HuH-7.5 (cell line): Measurements from ENCODE around the gene CARNS1.
"Not testable (repeated sequence)": the region's sequence is repeated elsewhere in the genome, so short reads cannot be mapped to it uniquely, and the experiment has no call there.

Experiments
- DNase-seq: peaks from one replicate; pipeline ENCODE4 v3.0.0; 2011; ENCODE audit warnings: low spot score

The CARNS1 gene

GRCh38 chr11:67409781-67410368 lies 5.6 kb upstream of the CARNS1 start:
- peak; percentile 94 for DNase-seq

DNA sequence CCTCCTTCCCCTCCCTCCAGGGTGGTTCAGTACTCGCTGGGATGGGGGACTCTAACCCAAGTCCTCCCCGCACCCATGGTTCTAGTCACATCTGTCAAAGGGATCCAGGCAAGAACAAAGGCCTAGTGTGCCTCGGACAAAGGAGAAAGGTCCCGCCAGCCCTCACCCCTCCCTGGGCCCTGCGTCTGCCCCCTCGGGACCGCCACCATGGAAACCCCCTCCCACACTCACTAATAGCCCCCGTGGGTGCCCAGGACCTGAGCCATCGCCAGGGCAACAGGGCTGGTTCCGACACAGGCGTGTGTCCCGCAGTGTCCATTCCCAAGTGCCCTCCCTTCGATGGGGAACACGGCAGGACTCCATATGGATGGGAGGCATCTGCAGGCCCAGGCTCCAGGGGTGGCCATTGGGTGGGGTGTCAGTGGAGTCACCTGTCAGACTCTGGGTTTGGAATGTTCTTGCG lies 5.1 kb upstream of the CARNS1 start:
- DNase-seq = no peak

- no peak for DNase-seq
These were observed 4.3 kb upstream of the CARNS1 start for GRCh38 chr11:67410984-67411784.

- no peak for DNase-seq
These were observed 3.7 kb upstream of the CARNS1 start for GRCh38 chr11:67411785-67412152.

DNA sequence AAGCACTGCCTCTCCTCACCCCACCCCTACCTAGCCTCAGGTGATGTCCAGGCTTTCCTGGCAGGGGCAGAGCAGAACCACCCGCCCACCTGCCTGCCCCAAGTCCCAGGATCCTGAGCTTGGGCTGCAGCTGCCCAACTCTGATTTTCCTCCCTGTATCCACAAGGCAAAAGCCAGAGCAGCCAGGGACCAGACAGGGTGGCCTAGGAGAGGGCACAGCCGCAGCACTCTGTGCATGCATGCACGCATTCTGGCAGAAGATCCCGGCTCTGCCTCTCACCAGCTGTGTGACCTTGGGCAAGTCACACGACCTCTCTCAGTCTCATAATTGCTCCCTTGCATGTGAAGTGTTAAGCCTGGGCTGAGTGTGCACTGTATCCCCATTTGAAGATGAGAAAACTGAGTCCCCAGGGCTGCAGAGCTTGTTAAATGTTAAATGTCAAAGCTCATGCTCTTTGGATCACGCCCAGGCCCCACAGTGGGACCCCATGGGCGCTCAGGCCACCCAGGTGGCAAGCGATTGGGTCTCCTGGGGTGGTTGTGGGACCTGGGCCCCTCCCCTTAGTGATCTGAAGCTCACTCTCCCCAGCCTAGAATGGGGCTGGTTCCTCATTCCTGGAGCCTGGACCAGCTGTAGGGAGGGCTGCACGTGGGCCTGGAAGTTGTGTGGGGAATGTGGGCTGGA lies 2.8 kb upstream of the CARNS1 start:
- no peak for DNase-seq

DNA sequence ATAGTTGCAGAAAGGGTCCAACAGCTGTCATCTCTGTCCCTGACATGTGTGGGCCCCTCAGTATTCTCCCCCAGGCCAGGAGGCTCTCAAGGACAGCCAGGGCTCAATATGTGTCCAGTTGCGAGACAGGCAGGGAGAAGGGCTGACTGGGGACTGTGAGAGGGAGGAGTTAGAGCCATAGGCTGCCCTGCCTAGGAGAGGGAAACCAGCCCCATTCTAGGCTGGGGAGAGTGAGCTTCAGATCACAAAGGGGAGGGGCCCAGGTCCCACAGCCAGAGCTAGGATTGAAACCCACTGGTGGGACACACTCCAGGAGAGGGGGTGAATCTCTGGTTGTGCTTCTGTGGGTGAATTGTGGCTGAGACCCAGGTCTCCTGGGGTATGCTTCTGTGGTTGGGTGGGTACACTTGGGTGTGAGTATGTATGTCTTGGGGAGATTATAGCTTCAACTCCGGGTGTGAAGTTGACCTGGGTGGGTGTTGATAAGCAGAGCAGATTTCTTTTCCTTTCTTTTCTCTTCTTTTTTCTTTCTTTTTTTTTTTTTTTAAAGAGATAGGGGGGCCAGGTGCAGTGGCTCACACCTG lies 2.1 kb upstream of the CARNS1 start:
- no peak for DNase-seq

DNA sequence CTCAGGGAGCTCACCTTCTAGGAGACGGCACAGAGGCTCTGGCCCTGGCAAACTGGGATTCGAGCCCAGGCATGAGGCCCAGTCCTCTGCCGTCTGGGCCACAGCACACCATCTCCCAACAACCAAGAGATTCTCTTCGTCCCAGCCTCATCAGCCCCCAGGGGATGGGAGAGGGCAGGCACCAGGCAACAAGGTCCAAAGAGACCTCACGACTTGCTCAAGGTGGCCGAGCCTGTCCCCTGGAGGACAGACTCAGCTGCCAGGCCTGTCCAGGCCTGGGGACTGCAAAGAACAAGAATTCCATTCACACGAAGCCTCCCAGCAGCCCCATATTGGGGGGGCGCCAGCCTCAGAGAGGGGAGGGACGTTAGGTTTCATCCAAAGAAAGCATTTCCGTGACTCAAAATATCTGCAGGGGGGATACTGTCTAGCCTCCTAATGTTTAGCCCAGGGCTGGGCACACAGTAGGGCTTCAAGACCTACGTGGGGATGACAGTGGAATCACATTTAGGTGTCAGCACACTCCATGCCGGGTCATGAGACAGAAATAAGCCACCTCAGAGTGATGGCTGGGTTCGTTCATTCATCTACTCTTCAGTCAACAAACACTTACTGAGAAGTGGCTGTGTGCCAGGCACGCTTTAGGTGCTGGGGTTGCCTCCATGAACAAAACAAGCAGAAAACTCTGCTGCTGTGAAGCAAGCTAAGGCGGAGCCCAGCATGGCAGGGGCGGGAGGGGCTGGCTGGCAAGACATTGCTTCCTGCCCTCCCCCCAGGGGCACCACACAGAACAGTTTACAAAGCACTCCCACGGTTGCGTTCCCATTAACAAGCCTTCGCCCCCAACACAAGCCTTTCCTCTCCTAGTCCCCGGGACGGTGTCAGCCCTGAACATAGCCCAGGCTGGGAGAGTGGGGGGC lies 1.2 kb downstream of the CARNS1 start:
- DNase-seq = no peak

- DNase-seq = no peak
These were observed 1.9 kb downstream of the CARNS1 start for GRCh38 chr11:67417425-67417824.

DNA sequence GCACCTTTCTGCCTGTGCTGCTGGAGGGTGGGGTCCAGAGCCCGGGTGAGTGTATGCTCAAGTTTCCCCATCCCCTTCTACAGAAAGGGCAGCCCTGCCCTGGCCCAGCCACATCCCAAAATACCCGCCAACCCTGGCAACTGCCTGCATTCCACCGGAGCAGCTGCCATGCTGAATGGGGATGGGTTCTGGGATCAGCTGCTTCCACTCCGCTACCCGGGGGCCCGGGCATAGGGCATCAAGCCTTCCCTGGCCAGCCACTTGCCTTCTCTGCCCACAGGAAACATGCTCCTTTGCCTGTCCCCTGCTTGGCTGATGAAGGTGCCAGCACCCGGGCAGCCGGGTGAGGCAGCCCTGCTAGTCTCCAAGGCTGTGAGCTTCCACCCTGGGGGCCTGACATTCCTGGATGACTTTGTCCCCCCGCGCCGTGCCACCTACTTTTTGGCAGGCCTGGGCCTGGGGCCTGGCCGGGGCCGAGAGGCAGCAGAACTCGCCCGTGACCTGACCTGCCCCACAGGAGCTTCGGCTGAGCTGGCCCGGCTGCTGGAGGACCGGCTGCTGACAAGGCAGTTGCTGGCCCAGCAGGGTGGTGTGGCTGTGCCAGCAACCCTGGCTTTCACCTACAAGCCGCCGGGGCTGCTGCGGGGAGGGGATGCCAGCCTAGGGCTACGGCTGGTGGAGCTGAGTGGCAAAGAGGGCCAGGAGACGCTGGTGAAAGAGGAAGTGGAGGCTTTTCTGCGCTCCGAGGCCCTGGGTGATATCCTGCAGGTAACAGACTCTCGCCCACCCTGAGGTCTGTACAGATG lies 3.2 kb downstream of the CARNS1 start:
- no peak for DNase-seq

GRCh38 chr11:67419325-67420049 lies 4.0 kb downstream of the CARNS1 start:
- DNase-seq = no peak

GRCh38 chr11:67420147-67420645 lies 4.7 kb downstream of the CARNS1 start:
- DNase-seq = peak; percentile 80

DNA sequence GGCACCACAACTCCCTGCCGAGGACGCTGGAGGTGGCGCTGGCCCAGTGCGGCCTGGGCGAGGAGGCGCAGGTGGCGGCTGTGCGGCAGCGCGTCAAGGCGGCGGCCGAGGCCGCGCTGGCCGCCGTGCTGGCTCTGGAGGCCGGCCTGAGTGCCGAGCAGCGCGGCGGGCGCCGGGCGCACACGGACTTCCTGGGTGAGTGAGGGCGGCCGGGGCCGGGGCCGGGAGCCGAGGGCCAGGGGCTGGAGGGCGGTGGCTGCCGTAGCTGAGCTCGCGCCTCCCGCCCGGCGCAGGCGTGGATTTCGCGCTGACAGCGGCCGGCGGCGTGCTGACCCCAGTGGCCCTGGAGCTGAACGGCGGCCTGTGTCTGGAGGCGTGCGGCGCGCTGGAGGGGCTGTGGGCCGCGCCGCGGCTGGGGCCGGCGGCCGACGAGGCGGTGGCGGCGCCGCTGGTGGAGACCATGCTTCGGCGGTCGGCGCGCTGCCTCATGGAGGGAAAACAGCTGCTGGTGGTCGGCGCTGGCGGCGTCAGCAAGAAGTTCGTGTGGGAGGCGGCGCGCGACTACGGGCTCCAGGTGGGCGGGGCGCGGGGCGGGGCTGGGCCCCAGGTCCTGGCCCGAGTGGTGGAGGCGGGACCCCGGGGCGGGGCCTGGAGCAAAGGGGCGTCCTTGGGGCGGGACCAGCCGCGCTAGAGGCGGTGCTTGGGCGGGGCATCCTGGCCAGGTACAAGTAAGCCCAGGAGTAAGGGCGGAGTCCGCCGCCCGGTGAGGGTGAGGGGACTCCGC lies 5.4 kb downstream of the CARNS1 start:
- DNase-seq = peak; percentile 100

- no peak for DNase-seq
These were observed 6.1 kb downstream of the CARNS1 start for GRCh38 chr11:67421430-67422031.

DNA sequence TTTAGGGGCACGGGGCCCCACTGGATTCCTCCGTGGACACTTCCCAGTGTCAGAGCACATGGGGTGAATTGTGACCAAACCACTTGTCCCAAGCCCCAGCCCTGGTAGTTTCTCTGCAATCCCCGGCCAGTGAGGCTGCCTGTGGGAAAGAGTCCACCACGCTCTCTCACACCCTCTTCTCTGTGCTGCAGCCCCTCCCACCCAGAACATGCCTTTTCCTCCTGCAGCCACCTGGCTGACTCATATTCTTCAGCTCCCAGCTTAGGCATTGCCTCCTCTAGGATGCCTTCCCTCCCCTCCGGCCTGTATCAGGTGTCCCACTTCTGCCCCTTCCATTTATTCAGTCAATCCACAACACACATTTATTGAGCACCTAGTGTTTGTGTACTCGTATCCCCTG lies 7.4 kb downstream of the CARNS1 start:
- no peak for DNase-seq

DNA sequence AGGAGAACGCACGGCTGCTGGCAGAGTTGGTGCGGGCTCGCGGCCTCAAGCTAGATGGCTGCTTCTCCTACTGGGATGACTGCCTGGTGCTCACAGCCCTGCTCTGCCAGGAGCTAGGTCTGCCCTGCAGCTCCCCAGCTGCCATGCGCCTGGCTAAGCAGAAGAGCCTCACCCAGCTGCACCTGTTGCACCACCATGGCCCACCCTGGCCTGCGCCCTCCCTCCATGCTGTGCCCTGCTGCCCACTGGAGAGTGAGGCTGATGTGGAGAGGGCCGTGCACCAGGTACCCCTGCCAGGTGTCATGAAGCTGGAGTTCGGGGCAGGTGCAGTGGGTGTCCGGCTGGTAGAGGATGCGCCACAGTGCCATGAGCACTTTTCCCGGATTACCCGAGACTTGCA lies 8.0 kb downstream of the CARNS1 start:
- DNase-seq = no peak

DNA sequence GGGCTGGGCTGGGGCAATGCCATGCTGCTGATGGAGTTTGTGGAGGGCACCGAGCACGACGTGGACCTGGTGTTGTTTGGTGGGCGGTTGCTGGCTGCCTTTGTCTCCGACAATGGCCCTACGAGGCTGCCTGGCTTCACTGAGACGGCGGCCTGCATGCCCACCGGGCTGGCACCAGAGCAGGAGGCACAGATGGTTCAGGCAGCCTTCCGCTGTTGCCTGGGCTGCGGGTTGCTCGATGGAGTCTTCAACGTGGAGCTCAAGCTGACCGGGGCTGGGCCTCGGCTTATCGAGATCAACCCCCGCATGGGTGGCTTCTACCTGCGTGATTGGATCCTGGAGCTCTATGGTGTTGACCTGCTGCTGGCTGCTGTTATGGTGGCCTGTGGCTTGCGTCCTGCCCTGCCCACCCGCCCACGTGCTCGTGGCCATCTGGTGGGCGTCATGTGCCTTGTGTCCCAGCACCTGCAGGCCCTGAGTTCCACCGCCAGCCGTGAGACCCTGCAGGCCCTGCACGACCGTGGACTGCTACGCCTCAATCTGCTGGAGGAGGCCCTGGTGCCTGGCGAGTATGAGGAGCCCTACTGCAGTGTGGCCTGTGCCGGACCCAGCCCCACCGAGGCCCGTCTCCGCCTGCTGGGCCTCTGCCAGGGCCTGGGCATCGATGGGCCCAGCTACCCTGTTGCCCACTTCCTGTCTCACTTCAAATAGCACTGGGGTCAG lies 8.6 kb downstream of the CARNS1 start:
- no peak for DNase-seq

DNA sequence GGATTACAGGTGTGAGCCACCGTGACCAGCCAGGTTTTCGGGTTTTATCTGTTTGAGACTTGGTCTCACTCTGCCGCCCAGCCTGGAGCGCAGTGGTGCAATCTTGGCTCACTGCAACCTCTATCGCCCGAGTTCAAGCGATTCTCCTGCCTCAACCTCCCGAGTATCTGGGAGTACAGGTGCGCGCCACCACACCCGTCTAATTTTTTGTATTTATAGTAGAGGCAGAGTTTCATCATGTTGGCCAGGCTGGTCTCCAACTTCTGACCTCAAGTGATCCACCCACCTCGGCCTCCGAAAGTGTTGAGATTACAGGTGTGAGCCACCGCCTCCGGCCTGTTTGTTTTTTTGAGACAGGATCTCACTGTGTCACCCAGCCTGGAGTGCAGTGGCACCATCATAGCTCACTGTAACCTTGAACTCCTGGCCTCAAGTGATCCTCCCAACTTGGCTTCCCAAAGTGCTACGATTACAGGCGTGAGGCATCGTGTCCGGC lies 11.9 kb downstream of the CARNS1 start:
- DNase-seq = not testable (repeated sequence)
